Measurements from ENCODE around the gene GZMM.

GZMM gene

DNA sequence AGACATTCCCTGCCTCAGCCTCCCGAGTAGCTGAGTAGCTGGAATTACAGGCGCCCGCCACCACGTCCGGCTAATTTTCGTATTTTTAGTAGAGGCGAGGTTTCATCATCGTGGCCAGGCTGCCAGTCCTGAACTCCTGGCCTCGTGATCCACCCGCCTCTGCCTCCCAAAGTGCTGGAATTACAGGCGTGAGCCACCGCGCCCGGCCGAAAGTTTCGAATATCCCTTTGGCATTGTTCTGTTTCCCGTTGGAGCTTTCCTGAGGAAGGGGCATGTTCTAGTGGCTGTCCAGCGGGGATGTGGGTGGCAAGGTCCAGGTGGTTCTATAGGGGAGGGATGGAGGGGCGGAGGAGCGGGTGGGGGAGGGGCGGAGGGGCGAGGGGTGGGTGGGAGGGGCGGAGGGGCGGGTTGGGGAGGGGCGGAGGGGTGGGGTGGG, 26.4 kb downstream of the GZMM start:
- DNase-seq (ENCODE audit: low read depth), result no peak
- no peak for TF ChIP-seq CTCF (conservative IDR thresholded peaks at IDR 0.05; ENCODE audit: control insufficient read depth, insufficient read depth, low read depth, low read length)
- H3K4me3 ChIP-seq (ENCODE audit: control insufficient read depth, low read depth, low read length), result no peak overlapping the region

- DNase-seq (ENCODE audit: low read depth), result peak; percentile 18
- peak overlapping the region; percentile 48 for H3K4me3 ChIP-seq (ENCODE audit: control insufficient read depth, low read depth, low read length)
- TF ChIP-seq CTCF (conservative IDR thresholded peaks at IDR 0.05; ENCODE audit: control insufficient read depth, insufficient read depth, low read depth, low read length), result no peak
Measured at GRCh38 chr19:570937-571565, 27.2 kb downstream of the GZMM start.

DNA sequence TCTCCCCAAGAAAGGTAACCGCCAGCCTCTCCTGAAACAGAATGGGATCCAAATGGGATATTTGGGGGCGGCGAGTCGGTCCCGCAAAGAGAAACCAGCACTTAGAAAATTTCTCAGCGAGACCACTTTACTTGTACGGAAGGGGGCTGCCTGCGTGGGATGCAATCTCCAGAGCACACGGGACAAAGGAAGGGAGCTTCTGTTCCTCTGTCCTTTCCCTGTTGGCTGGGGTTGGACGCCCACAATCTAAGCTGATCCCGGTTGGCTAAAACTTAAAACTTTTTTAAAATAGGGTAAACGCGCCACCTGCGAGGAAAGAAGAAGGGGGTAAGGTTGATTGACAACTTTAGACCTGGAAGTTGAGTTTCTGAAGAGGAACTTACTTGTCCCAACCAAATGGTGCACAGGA, 27.7 kb downstream of the GZMM start:
- no peak for TF ChIP-seq CTCF (conservative IDR thresholded peaks at IDR 0.05; ENCODE audit: control insufficient read depth, insufficient read depth, low read depth, low read length)
- peak overlapping the region; percentile 48 for H3K4me3 ChIP-seq (ENCODE audit: control insufficient read depth, low read depth, low read length)
- peak; percentile 16 for DNase-seq (ENCODE audit: low read depth)

GRCh38 chr19:572140-572742, 28.4 kb downstream of the GZMM start, which contains the start of gene BSG:
Gene BSG (plus strand): TSS chr19:572596. CDS start chr19:572635, 39 bp downstream.
- TF ChIP-seq CTCF (conservative IDR thresholded peaks at IDR 0.05; ENCODE audit: control insufficient read depth, insufficient read depth, low read depth, low read length), result no peak
- DNase-seq (ENCODE audit: low read depth), result peak; percentile 95
- peak within 1 kb of the TSS; percentile 90 for H3K4me3 ChIP-seq (ENCODE audit: control insufficient read depth, low read depth, low read length)

DNA sequence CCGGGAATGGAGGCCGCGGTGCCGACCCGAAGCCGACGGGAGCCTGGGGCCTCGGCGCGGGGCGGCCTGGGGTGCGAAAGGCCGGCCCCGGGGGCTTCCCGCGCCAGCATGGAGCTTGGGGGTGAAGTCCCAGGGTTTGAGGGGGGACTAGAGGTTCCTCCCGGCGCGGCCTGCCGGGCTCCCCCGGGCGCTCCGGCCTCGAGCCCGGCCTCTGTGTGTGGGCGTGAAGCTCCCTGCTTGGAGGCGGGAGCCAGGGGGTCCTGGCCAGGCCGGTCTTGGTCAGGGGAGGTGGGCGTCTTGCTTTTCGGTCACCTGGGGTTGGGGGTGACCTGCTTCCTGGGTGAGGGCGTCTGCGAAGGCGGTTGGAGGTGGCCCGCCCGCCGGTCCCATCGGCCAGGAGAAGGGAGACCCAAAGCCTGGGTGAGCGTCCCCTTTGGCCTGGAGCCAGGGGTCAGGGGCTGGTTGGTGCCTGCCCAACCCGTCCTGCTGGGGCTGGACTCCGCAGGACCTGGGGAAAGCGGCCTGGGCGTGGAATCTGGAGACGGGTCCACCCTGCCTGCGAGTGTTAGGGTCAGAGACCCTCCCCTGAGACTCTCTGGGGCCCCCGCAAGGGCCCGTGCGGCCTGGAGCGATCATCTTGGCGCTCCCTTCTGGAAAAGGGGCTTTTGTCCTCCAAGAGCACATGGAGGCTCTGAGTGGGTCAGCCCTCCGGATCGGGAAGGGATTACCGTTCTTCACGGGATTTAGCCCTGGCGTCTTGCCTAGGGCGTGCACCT, 29.1 kb downstream of the GZMM start:
- H3K4me3 ChIP-seq (ENCODE audit: control insufficient read depth, low read depth, low read length), result peak overlapping the region; percentile 90

GRCh38 chr19:573519-573825, 29.6 kb downstream of the GZMM start:
- no peak for TF ChIP-seq CTCF (conservative IDR thresholded peaks at IDR 0.05; ENCODE audit: control insufficient read depth, insufficient read depth, low read depth, low read length)
- DNase-seq (ENCODE audit: low read depth), result no peak
- peak overlapping the region; percentile 90 for H3K4me3 ChIP-seq (ENCODE audit: control insufficient read depth, low read depth, low read length)

More for the DNA sequence above, 29.1 kb downstream of the GZMM start:
- DNase-seq (ENCODE audit: low read depth), result peak; percentile 66
- TF ChIP-seq CTCF (conservative IDR thresholded peaks at IDR 0.05; ENCODE audit: control insufficient read depth, insufficient read depth, low read depth, low read length), result no peak

Data from fibroblast of mammary gland (primary cell).